Effector CD8-positive, alpha-beta T cell (primary cell): ENCODE results near the gene PLS3.
"Not testable (repeated sequence)": the region's sequence is repeated elsewhere in the genome, so short reads cannot be mapped to it uniquely, and the experiment has no call there.

ENCODE experiments used
- DNase-seq: peaks from one replicate; lab custom pipeline; 2025; lab: John Stamatoyannopoulos, UW
- total RNA-seq, 4 experiments: gene quantifications; one replicate each; lab custom pipeline; 2026; lab: John Stamatoyannopoulos, UW

The PLS3 gene
- total RNA-seq: 0 to 17.6 (median 8.3) reads per million in 4 experiments

- no peak for DNase-seq
These were observed at the start of gene PLS3 for GRCh38 chrX:115560978-115561604. TSS of gene PLS3 (plus strand) at chrX:115561174. CDS start at chrX:115610251, 49,077 bp downstream.

- DNase-seq: no peak
These were observed 42.9 kb upstream of the PLS3 start for GRCh38 chrX:115518113-115518512.

- DNase-seq: no peak
These were observed 39.2 kb upstream of the PLS3 start for GRCh38 chrX:115521741-115522140.

- no peak for DNase-seq
These were observed 38.0 kb upstream of the PLS3 start for GRCh38 chrX:115522952-115523351.

GRCh38 chrX:115525486-115525885 lies 35.5 kb upstream of the PLS3 start:
- DNase-seq: no peak

GRCh38 chrX:115531818-115532403 lies 29.1 kb upstream of the PLS3 start:
- DNase-seq: no peak

- DNase-seq: no peak
These were observed 27.5 kb upstream of the PLS3 start for GRCh38 chrX:115533485-115533884.

GRCh38 chrX:115534383-115534782 lies 26.6 kb upstream of the PLS3 start:
- no peak for DNase-seq

GRCh38 chrX:115535421-115535820 lies 25.6 kb upstream of the PLS3 start:
- no peak for DNase-seq

- DNase-seq: no peak
These were observed 25.1 kb upstream of the PLS3 start for GRCh38 chrX:115535844-115536243.

GRCh38 chrX:115539841-115540240 lies 21.1 kb upstream of the PLS3 start:
- DNase-seq: no peak

GRCh38 chrX:115541045-115541444 lies 19.9 kb upstream of the PLS3 start:
- not testable (repeated sequence) for DNase-seq

- no peak for DNase-seq
These were observed 13.5 kb upstream of the PLS3 start for GRCh38 chrX:115547448-115547847.

- DNase-seq: no peak
These were observed 12.0 kb upstream of the PLS3 start for GRCh38 chrX:115549008-115549407.

- DNase-seq: no peak
These were observed 7.8 kb upstream of the PLS3 start for GRCh38 chrX:115553171-115553570.

- DNase-seq: no peak
These were observed 1.3 kb upstream of the PLS3 start for GRCh38 chrX:115559672-115560071.

- DNase-seq: no peak
These were observed 580 bp upstream of the PLS3 start for GRCh38 chrX:115560211-115560977.

- DNase-seq: no peak
These were observed 868 bp downstream of the PLS3 start for GRCh38 chrX:115561605-115562479.

- no peak for DNase-seq
These were observed 1.5 kb downstream of the PLS3 start for GRCh38 chrX:115562480-115562847.

GRCh38 chrX:115563633-115564162 lies 2.7 kb downstream of the PLS3 start:
- DNase-seq: no peak

- DNase-seq: no peak
These were observed 3.3 kb downstream of the PLS3 start for GRCh38 chrX:115564243-115564642.

GRCh38 chrX:115565888-115566287 lies 4.9 kb downstream of the PLS3 start:
- no peak for DNase-seq
